Measurements from ENCODE around the gene CDRT15. TPM values are rescaled to one million over a fixed set of nuclear protein-coding genes. Genes with fewer than 3 reads are reported as not detected.
"Not testable (repeated sequence)": the region's sequence is repeated elsewhere in the genome, so short reads cannot be mapped to it uniquely, and the experiment has no call there.

The CDRT15 gene
- total RNA-seq (not detected), polyA plus RNA-seq (0.09 TPM)
- long read RNA-seq, donor 1, result 0 reads
- long read RNA-seq, donor 2, result 0 reads
- long read RNA-seq, donor 3, result 0 reads
- long read RNA-seq, donor 4, result 0 reads
- long read RNA-seq, donor 5, result 0 reads
- long read RNA-seq, donor 6, result 0 reads
- long read RNA-seq, donor 7, result 0 reads
- long read RNA-seq, donor 8, result 0 reads
- long read RNA-seq, donor 9, result 0 reads
- long read RNA-seq, donor 10, result 0 reads

GRCh38 chr17:14236762-14237161, at the start of gene CDRT15:
CDRT15 (minus strand) TSS chr17:14236862; CDS start chr17:14236833, 29 bp downstream.
- H3K9me3 ChIP-seq (ENCODE audit: control insufficient read depth in 2 of 2, insufficient read depth in 1 of 2, low read length in 1 of 2); H3K27me3 ChIP-seq (ENCODE audit: control insufficient read depth in 2 of 2, insufficient read depth in 1 of 2, low read length in 1 of 2); H3K4me1 ChIP-seq (ENCODE audit: control insufficient read depth in 2 of 2, insufficient read depth in 2 of 2, low read length in 2 of 2); H3K4me3 ChIP-seq (ENCODE audit: low read length in 2 of 2); H3K36me3 ChIP-seq (ENCODE audit: control insufficient read depth in 2 of 2, insufficient read depth in 2 of 2, low read length in 1 of 2); DNase-seq (ENCODE audit: low read depth in 6 of 9, low spot score in 9 of 9); H3K27ac ChIP-seq (ENCODE audit: low read depth in 1 of 2, low read length in 1 of 2): not testable (repeated sequence)
- 96% methylated on average over 10 of the region's 11 CpGs for WGBS

- Histone ChIP-seq H3K4me1 (ENCODE audit: control insufficient read depth in 2 of 2, insufficient read depth in 2 of 2, low read length in 2 of 2) (peaks cover 7 to 11% of the 10 kb centered on the region in 2 donors), H3K4me3 (ENCODE audit: low read length in 2 of 2) (no peak overlapping the region), H3K27ac (ENCODE audit: low read depth in 1 of 2, low read length in 1 of 2) (no peak overlapping the region), H3K9me3 (ENCODE audit: control insufficient read depth in 2 of 2, insufficient read depth in 1 of 2, low read length in 1 of 2) (no peaks in the 10 kb centered on the region), H3K36me3 (ENCODE audit: control insufficient read depth in 2 of 2, insufficient read depth in 2 of 2, low read length in 1 of 2) (no peaks in the 10 kb centered on the region), H3K27me3 (ENCODE audit: control insufficient read depth in 2 of 2, insufficient read depth in 1 of 2, low read length in 1 of 2) (no peaks in the 10 kb centered on the region)
- WGBS, result 18% methylated on average over 2 of the region's 2 CpGs
- peak in 4 of 9 donors; percentile 60 to 85 (median 66) for DNase-seq (ENCODE audit: low read depth in 6 of 9, low spot score in 9 of 9)
Observed at GRCh38 chr17:14282726-14283125, 46.1 kb upstream of the CDRT15 start.

GRCh38 chr17:14281530-14281929, 44.9 kb upstream of the CDRT15 start:
- Histone ChIP-seq H3K4me1 (ENCODE audit: control insufficient read depth in 2 of 2, insufficient read depth in 2 of 2, low read length in 2 of 2) (peaks cover 7 to 11% of the 10 kb centered on the region in 2 donors), H3K4me3 (ENCODE audit: low read length in 2 of 2) (no peak overlapping the region), H3K36me3 (ENCODE audit: control insufficient read depth in 2 of 2, insufficient read depth in 2 of 2, low read length in 1 of 2) (no peaks in the 10 kb centered on the region), H3K27me3 (ENCODE audit: control insufficient read depth in 2 of 2, insufficient read depth in 1 of 2, low read length in 1 of 2) (no peaks in the 10 kb centered on the region), H3K9me3 (ENCODE audit: control insufficient read depth in 2 of 2, insufficient read depth in 1 of 2, low read length in 1 of 2) (no peaks in the 10 kb centered on the region), H3K27ac (ENCODE audit: low read depth in 1 of 2, low read length in 1 of 2) (no peak overlapping the region)
- WGBS, result 98% methylated on average over 3 of the region's 3 CpGs
- DNase-seq (ENCODE audit: low read depth in 6 of 9, low spot score in 9 of 9), result no peak

GRCh38 chr17:14276535-14277250, 40.0 kb upstream of the CDRT15 start:
- H3K27me3 ChIP-seq (ENCODE audit: control insufficient read depth in 2 of 2, insufficient read depth in 1 of 2, low read length in 1 of 2), result no peaks in the 10 kb centered on the region
- no peak overlapping the region for H3K4me3 ChIP-seq (ENCODE audit: low read length in 2 of 2)
- no peak for DNase-seq (ENCODE audit: low read depth in 6 of 9, low spot score in 9 of 9)
- no peaks in the 10 kb centered on the region for H3K36me3 ChIP-seq (ENCODE audit: control insufficient read depth in 2 of 2, insufficient read depth in 2 of 2, low read length in 1 of 2)
- H3K27ac ChIP-seq (ENCODE audit: low read depth in 1 of 2, low read length in 1 of 2), result no peak overlapping the region
- no peaks in the 10 kb centered on the region for H3K9me3 ChIP-seq (ENCODE audit: control insufficient read depth in 2 of 2, insufficient read depth in 1 of 2, low read length in 1 of 2)
- WGBS, result 92% methylated on average over 2 of the region's 2 CpGs
- H3K4me1 ChIP-seq (ENCODE audit: control insufficient read depth in 2 of 2, insufficient read depth in 2 of 2, low read length in 2 of 2), result no peaks in the 10 kb centered on the region

- no peak overlapping the region for H3K4me3 ChIP-seq (ENCODE audit: low read length in 2 of 2)
- H3K27ac ChIP-seq (ENCODE audit: low read depth in 1 of 2, low read length in 1 of 2), result no peak overlapping the region
- WGBS, result 98% methylated on average over 2 of the region's 2 CpGs
- H3K27me3 ChIP-seq (ENCODE audit: control insufficient read depth in 2 of 2, insufficient read depth in 1 of 2, low read length in 1 of 2), result no peaks in the 10 kb centered on the region
- H3K9me3 ChIP-seq (ENCODE audit: control insufficient read depth in 2 of 2, insufficient read depth in 1 of 2, low read length in 1 of 2), result no peaks in the 10 kb centered on the region
- no peaks in the 10 kb centered on the region for H3K4me1 ChIP-seq (ENCODE audit: control insufficient read depth in 2 of 2, insufficient read depth in 2 of 2, low read length in 2 of 2)
- no peak for DNase-seq (ENCODE audit: low read depth in 6 of 9, low spot score in 9 of 9)
- no peaks in the 10 kb centered on the region for H3K36me3 ChIP-seq (ENCODE audit: control insufficient read depth in 2 of 2, insufficient read depth in 2 of 2, low read length in 1 of 2)
Observed at GRCh38 chr17:14270508-14270907, 33.8 kb upstream of the CDRT15 start.

- Histone ChIP-seq H3K27ac (ENCODE audit: low read depth in 1 of 2, low read length in 1 of 2) (no peak overlapping the region), H3K4me3 (ENCODE audit: low read length in 2 of 2) (no peak overlapping the region), H3K9me3 (ENCODE audit: control insufficient read depth in 2 of 2, insufficient read depth in 1 of 2, low read length in 1 of 2) (no peaks in the 10 kb centered on the region), H3K36me3 (ENCODE audit: control insufficient read depth in 2 of 2, insufficient read depth in 2 of 2, low read length in 1 of 2) (no peaks in the 10 kb centered on the region), H3K4me1 (ENCODE audit: control insufficient read depth in 2 of 2, insufficient read depth in 2 of 2, low read length in 2 of 2) (no peaks in the 10 kb centered on the region), H3K27me3 (ENCODE audit: control insufficient read depth in 2 of 2, insufficient read depth in 1 of 2, low read length in 1 of 2) (no peaks in the 10 kb centered on the region)
- WGBS, result 83% methylated on average over 5 of the region's 5 CpGs
- no peak for DNase-seq (ENCODE audit: low read depth in 6 of 9, low spot score in 9 of 9)
Observed at GRCh38 chr17:14269473-14269872, 32.8 kb upstream of the CDRT15 start.

GRCh38 chr17:14268264-14268663, 31.6 kb upstream of the CDRT15 start:
- no peaks in the 10 kb centered on the region for H3K9me3 ChIP-seq (ENCODE audit: control insufficient read depth in 2 of 2, insufficient read depth in 1 of 2, low read length in 1 of 2)
- no peak overlapping the region for H3K4me3 ChIP-seq (ENCODE audit: low read length in 2 of 2)
- DNase-seq (ENCODE audit: low read depth in 6 of 9, low spot score in 9 of 9), result peak in 1 of 9 donors; percentile 8
- H3K27ac ChIP-seq (ENCODE audit: low read depth in 1 of 2, low read length in 1 of 2), result no peak overlapping the region
- no peaks in the 10 kb centered on the region for H3K36me3 ChIP-seq (ENCODE audit: control insufficient read depth in 2 of 2, insufficient read depth in 2 of 2, low read length in 1 of 2)
- H3K27me3 ChIP-seq (ENCODE audit: control insufficient read depth in 2 of 2, insufficient read depth in 1 of 2, low read length in 1 of 2), result no peaks in the 10 kb centered on the region
- WGBS, result 96% methylated on average over 2 of the region's 2 CpGs
- no peaks in the 10 kb centered on the region for H3K4me1 ChIP-seq (ENCODE audit: control insufficient read depth in 2 of 2, insufficient read depth in 2 of 2, low read length in 2 of 2)

GRCh38 chr17:14261406-14261805, 24.7 kb upstream of the CDRT15 start:
- no peak for DNase-seq (ENCODE audit: low read depth in 6 of 9, low spot score in 9 of 9)
- Histone ChIP-seq H3K4me1 (ENCODE audit: control insufficient read depth in 2 of 2, insufficient read depth in 2 of 2, low read length in 2 of 2) (no peaks in the 10 kb centered on the region), H3K27me3 (ENCODE audit: control insufficient read depth in 2 of 2, insufficient read depth in 1 of 2, low read length in 1 of 2) (no peaks in the 10 kb centered on the region), H3K27ac (ENCODE audit: low read depth in 1 of 2, low read length in 1 of 2) (no peak overlapping the region), H3K4me3 (ENCODE audit: low read length in 2 of 2) (no peak overlapping the region), H3K9me3 (ENCODE audit: control insufficient read depth in 2 of 2, insufficient read depth in 1 of 2, low read length in 1 of 2) (no peaks in the 10 kb centered on the region), H3K36me3 (ENCODE audit: control insufficient read depth in 2 of 2, insufficient read depth in 2 of 2, low read length in 1 of 2) (no peaks in the 10 kb centered on the region)
- 97% methylated on average over 5 of the region's 5 CpGs for WGBS

GRCh38 chr17:14245629-14246028, 9.0 kb upstream of the CDRT15 start:
- WGBS, result over 99% methylated on average over 3 of the region's 3 CpGs
- H3K4me3 ChIP-seq (ENCODE audit: low read length in 2 of 2), result no peak overlapping the region
- H3K27me3 ChIP-seq (ENCODE audit: control insufficient read depth in 2 of 2, insufficient read depth in 1 of 2, low read length in 1 of 2), result no peaks in the 10 kb centered on the region
- H3K9me3 ChIP-seq (ENCODE audit: control insufficient read depth in 2 of 2, insufficient read depth in 1 of 2, low read length in 1 of 2), result no peaks in the 10 kb centered on the region
- H3K27ac ChIP-seq (ENCODE audit: low read depth in 1 of 2, low read length in 1 of 2), result no peak overlapping the region
- no peak for DNase-seq (ENCODE audit: low read depth in 6 of 9, low spot score in 9 of 9)
- H3K4me1 ChIP-seq (ENCODE audit: control insufficient read depth in 2 of 2, insufficient read depth in 2 of 2, low read length in 2 of 2), result no peaks in the 10 kb centered on the region
- H3K36me3 ChIP-seq (ENCODE audit: control insufficient read depth in 2 of 2, insufficient read depth in 2 of 2, low read length in 1 of 2), result no peaks in the 10 kb centered on the region
